ENCODE data around the gene NSL1. TPM values are rescaled to one million over a fixed set of nuclear protein-coding genes. Genes with fewer than 3 reads are reported as not detected.
"Not testable (repeated sequence)": the region's sequence is repeated elsewhere in the genome, so short reads cannot be mapped to it uniquely, and the experiment has no call there.

Gene NSL1, protein sequence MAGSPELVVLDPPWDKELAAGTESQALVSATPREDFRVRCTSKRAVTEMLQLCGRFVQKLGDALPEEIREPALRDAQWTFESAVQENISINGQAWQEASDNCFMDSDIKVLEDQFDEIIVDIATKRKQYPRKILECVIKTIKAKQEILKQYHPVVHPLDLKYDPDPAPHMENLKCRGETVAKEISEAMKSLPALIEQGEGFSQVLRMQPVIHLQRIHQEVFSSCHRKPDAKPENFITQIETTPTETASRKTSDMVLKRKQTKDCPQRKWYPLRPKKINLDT
- total RNA-seq (10 to 100 TPM; 39.5 to 42.0 TPM), polyA plus RNA-seq (53.2 TPM)

DNA sequence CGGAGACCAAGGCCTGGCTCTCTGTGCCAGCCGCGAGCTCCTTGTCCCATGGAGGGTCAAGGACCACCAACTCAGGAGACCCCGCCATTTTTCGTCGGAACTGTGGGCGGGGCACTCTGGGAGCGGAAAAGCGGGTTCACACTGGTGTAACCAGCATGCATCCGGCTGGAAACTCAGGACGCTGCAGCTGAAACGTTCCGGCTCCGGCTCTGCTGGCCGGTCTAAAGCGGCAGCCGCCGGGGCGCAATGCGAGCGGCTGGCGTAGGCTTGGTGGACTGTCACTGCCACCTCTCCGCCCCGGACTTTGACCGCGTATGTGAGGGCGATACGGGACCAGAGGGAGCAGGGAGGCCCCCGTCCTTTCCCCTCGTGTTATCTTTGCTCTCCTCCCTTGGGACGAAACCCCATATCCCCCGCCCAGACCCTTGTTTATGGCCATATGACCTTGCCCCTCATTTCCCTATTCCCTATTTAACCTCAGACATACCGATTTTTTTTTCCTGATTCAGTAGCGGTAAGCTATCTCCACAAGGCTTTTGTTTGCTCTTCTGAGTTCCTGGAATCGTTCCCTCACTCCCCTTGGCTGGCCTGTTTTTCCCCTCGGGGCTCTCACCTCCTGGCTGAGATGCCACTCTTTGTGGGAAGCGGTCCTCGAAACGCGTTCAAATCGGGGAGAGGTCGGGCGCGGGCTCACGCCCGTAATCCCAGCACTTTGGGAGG, at the start of gene NSL1, which contains the start of gene TATDN3:
TSS of gene NSL1 (minus strand) at position 102 of the 720 bp plus-strand sequence. CDS start at position 88, 14 bp downstream.
TSS of gene TATDN3 (plus strand) at position 219 of the 720 bp plus-strand sequence. CDS start at position 247, 28 bp downstream.
- no peaks in the 10 kb centered on the region for H3K27me3 ChIP-seq (ENCODE audit: insufficient read depth, low read length, poor library complexity, severe bottlenecking)
- peak; percentile 88 to 93 (median 90) for DNase-seq
- H3K9me3 ChIP-seq (ENCODE audit: low read length): no peaks in the 10 kb centered on the region
- H3K4me1 ChIP-seq (ENCODE audit: insufficient read depth, low read length): peaks cover 29% of the 10 kb centered on the region
- Mint-ChIP-seq H3K4me3 (peak within 1 kb of the TSS; percentile 91 to 99 (median 97)), H3K9me3 (peaks cover 0 to 3% (median 0%) of the 10 kb centered on the region in 5 donors), H3K36me3 (peaks cover 0 to 27% (median 4%) of the 10 kb centered on the region in 3 donors), H3K27me3 (no peaks in the 10 kb centered on the region), H3K4me1 (peaks cover 36 to 64% (median 62%) of the 10 kb centered on the region in 3 donors), H3K27ac (peak within 1 kb of the TSS; percentile 90 to 100 (median 94))
- H3K4me3 ChIP-seq (ENCODE audit: low read length): peak within 1 kb of the TSS; percentile 99
- POLR2A ChIA-PET: interaction anchor here (0.6 to 1.3 kb wide), 3 partner anchors 11 to 90 kb away, joined by 3 to 5 read pairs (median 3); no protein-coding TSS in a partner anchor
- CTCF ChIA-PET: interaction anchor here (0.7 to 2.2 kb wide), 3 partner anchors 9 to 127 kb away, joined by 3 to 8 read pairs (median 6); no protein-coding TSS in a partner anchor
- peak within 1 kb of the TSS; percentile 95 for H3K27ac ChIP-seq (ENCODE audit: low read depth, low read length)
- no peaks in the 10 kb centered on the region for H3K36me3 ChIP-seq (ENCODE audit: insufficient read depth, low read length)

DNA sequence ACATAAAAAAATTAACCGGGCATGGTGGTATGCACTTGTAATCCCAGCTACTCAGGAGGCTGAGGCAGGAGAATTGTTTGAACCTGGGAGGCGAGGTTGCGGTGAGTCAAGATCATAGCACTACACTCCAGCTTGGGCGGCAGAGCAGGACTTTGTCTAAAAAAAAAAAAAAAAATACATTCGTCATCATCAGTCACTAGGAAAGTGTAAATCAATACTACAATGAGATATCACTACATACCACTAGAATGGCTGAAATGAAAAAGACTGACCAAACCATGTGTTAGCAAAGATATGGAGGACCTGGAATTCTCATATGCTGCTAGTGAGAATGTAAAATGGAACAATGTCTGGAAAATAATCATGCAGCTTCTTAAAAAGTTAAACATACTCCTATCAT, 46.6 kb upstream of the NSL1 start:
- Mint-ChIP-seq H3K4me1 (peaks cover 8 to 11% (median 8%) of the 10 kb centered on the region in 3 donors), H3K9me3 (no peaks in the 10 kb centered on the region), H3K27me3 (peaks cover 0 to 2% of the 10 kb centered on the region in 2 donors), H3K27ac (no peak overlapping the region), H3K36me3 (no peaks in the 10 kb centered on the region), H3K4me3 (no peak overlapping the region)
- no peaks in the 10 kb centered on the region for H3K36me3 ChIP-seq (ENCODE audit: insufficient read depth, low read length)
- H3K9me3 ChIP-seq (ENCODE audit: low read length): no peaks in the 10 kb centered on the region
- H3K4me3 ChIP-seq (ENCODE audit: low read length): no peak overlapping the region
- ChIA-PET POLR2A (no interaction called here), CTCF (no interaction called here)
- no peak for DNase-seq
- H3K27me3 ChIP-seq (ENCODE audit: insufficient read depth, low read length, poor library complexity, severe bottlenecking): no peaks in the 10 kb centered on the region
- no peak overlapping the region for H3K27ac ChIP-seq (ENCODE audit: low read depth, low read length)
- H3K4me1 ChIP-seq (ENCODE audit: insufficient read depth, low read length): no peaks in the 10 kb centered on the region

DNA sequence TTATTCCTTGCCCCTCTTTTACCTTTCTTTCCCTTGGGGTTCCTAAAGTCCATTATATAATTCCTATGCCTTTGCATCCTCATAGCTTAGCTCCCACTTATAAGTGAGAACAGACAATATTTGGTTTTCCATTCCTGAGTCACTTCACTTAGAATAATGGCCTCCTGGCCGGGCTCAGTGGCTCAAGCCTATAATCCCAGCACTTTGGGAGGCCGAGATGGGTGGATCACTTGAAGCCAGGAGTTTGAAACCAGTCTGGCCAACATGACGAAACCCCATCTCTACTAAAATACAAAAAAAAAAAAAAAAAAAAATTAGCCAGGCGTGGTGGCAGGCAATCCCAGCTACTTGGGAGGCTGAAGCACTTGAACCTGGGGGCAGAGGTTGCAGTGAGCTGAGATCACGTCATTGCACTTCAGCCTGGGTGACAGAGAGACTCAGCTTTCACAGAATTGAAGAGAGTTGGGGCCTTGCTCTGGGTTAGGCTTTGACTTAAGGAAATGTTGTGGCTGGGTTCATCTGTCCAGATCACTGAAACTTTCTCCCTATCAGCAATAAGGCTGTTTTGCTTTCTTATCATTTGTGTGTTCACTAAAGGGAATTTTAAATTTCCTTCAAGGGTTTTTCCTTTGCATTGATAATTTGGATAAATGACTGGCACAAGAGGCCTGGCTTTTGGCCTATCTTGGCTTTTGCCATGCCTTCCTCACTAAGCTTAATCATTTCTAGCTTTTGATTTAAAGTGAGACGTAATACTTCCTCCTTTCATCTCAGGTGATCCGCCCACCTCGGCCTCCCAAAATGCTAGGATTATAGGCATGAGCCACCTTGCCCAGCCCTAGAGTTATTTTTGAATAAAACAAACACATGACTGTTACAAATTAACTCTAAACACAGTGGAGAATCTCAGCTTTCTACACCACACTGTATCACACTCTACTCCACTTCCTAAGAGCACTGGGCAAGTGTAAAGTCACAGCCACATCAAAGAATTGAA, 41.9 kb upstream of the NSL1 start:
- H3K9me3 ChIP-seq (ENCODE audit: low read length); H3K36me3 ChIP-seq (ENCODE audit: insufficient read depth, low read length); H3K9me3 Mint-ChIP-seq; H3K27ac ChIP-seq (ENCODE audit: low read depth, low read length); H3K4me3 ChIP-seq (ENCODE audit: low read length); H3K27me3 ChIP-seq (ENCODE audit: insufficient read depth, low read length, poor library complexity, severe bottlenecking); H3K36me3 Mint-ChIP-seq; H3K4me1 ChIP-seq (ENCODE audit: insufficient read depth, low read length); CTCF ChIA-PET; POLR2A ChIA-PET; H3K27me3 Mint-ChIP-seq: not testable (repeated sequence)
- Mint-ChIP-seq H3K27ac (peak overlapping the region in 2 of 8 donors; percentile 20 to 81), H3K4me1 (peaks cover 8 to 11% (median 8%) of the 10 kb centered on the region in 3 donors), H3K4me3 (peak overlapping the region in 1 of 7 donors; percentile 32)
- peak in 1 of 5 donors; percentile 12 for DNase-seq

DNA sequence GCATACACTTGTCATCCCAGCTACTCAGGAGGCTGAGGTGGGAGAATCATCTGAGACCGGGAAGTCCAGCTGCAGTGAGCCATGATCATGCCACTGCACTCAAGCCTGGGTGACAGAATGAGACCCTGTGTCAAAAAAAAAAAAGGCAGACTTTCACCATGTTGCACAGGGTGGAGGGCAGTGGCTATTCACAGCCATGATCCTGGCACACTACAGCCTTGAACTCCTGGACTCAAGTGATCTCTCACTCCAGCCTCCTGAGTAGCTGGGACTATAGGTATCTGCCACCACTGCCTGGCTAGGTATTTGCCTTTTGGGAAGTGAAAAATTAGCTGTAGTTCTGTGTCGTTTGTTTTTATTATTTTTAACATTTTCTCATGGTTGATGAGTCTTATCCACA, 36.8 kb upstream of the NSL1 start:
- H3K4me1 Mint-ChIP-seq: peaks cover 0 to under 1% (median 0%) of the 10 kb centered on the region in 3 donors
- CTCF ChIA-PET: no interaction called here

DNA sequence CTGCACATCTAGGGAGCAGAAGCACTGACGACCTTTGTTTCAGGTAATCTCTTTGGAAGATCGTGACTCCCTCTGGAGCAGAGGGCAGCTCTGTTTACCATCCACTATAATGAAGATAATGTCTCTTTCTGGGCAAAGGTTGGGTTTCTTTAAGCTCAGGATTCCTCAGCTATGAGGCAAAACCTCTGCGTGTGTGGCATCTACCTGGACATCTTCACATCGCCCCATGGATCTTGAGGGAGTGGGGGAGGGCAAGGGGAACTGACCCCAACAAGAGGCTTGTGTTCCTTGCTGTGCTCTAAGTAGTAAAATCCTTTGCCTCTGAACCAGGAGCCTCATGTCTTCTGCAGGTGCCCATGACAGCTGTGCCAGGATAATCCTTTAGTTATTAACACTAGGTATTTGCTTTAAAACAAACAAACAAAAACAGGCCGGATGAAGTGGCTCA, 36.3 kb upstream of the NSL1 start:
- H3K36me3 Mint-ChIP-seq: peaks cover 0 to 15% (median 3%) of the 10 kb centered on the region in 3 donors
- peaks cover 0 to 3% of the 10 kb centered on the region in 2 donors for H3K27me3 Mint-ChIP-seq

More for the DNA sequence above, 36.8 kb upstream of the NSL1 start:
- Histone ChIP-seq H3K27ac (ENCODE audit: low read depth, low read length) (no peak overlapping the region), H3K36me3 (ENCODE audit: insufficient read depth, low read length) (no peaks in the 10 kb centered on the region), H3K4me1 (ENCODE audit: insufficient read depth, low read length) (no peaks in the 10 kb centered on the region), H3K9me3 (ENCODE audit: low read length) (peaks cover 14% of the 10 kb centered on the region), H3K4me3 (ENCODE audit: low read length) (no peak overlapping the region), H3K27me3 (ENCODE audit: insufficient read depth, low read length, poor library complexity, severe bottlenecking) (no peaks in the 10 kb centered on the region)
- no peak overlapping the region for H3K27ac Mint-ChIP-seq
- peaks cover 0 to 15% (median 3%) of the 10 kb centered on the region in 3 donors for H3K36me3 Mint-ChIP-seq
- H3K9me3 Mint-ChIP-seq: peaks cover 13 to 26% (median 24%) of the 10 kb centered on the region in 5 donors
- no peak overlapping the region for H3K4me3 Mint-ChIP-seq
- no peak for DNase-seq
- peaks cover 0 to 3% of the 10 kb centered on the region in 2 donors for H3K27me3 Mint-ChIP-seq
- POLR2A ChIA-PET: no interaction called here

DNA sequence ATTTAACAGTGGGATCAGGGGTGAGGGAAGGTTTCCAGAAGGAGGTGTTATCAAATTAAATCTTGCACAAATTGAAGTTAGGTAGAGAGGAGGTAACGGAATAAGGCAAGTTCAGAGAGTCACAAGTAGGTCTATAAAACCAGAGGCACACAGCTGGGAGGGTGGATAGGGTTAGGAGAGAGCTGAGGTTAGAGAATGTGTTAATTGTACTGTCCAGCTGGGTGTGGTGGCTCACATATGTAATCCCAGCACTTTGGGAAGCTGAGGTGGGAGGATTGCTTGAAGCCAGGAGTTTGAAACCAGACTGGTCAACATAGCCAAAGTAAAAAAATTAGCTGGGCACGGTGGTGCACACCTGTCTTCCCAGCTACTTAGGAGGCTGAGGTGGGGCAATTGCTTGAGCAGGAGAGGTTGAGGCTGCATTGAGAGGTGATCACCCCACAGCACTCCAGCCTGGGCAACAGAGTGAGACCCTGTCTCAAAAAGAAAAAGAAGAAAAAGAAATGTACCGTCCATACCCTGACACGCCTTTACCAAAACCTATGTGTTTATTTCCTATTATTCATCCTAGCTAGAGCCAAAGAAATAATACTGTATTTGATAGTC, 35.7 kb upstream of the NSL1 start:
- Mint-ChIP-seq H3K27me3 (peaks cover 0 to 3% of the 10 kb centered on the region in 2 donors), H3K9me3 (peaks cover 13 to 26% (median 24%) of the 10 kb centered on the region in 5 donors), H3K4me1 (no peaks in the 10 kb centered on the region), H3K27ac (peak overlapping the region in 1 of 8 donors; percentile 5), H3K36me3 (peaks cover 0 to 17% (median 3%) of the 10 kb centered on the region in 3 donors), H3K4me3 (no peak overlapping the region)
- CTCF ChIA-PET: interaction anchor here (1.4 kb wide), 1 partner anchor 14 kb away, joined by 4 read pairs; no protein-coding TSS in a partner anchor
- POLR2A ChIA-PET: no interaction called here
- H3K4me3 ChIP-seq (ENCODE audit: low read length): no peak overlapping the region
- H3K36me3 ChIP-seq (ENCODE audit: insufficient read depth, low read length): no peaks in the 10 kb centered on the region
- no peaks in the 10 kb centered on the region for H3K4me1 ChIP-seq (ENCODE audit: insufficient read depth, low read length)
- no peaks in the 10 kb centered on the region for H3K27me3 ChIP-seq (ENCODE audit: insufficient read depth, low read length, poor library complexity, severe bottlenecking)
- H3K9me3 ChIP-seq (ENCODE audit: low read length): peaks cover 14% of the 10 kb centered on the region
- H3K27ac ChIP-seq (ENCODE audit: low read depth, low read length): no peak overlapping the region
- no peak for DNase-seq

More for the DNA sequence above, 36.3 kb upstream of the NSL1 start:
- Mint-ChIP-seq H3K27ac (no peak overlapping the region), H3K4me3 (no peak overlapping the region), H3K4me1 (no peaks in the 10 kb centered on the region), H3K9me3 (peaks cover 13 to 26% (median 24%) of the 10 kb centered on the region in 5 donors)
- no peak for DNase-seq
- Histone ChIP-seq H3K4me1 (ENCODE audit: insufficient read depth, low read length) (no peaks in the 10 kb centered on the region), H3K27ac (ENCODE audit: low read depth, low read length) (no peak overlapping the region), H3K9me3 (ENCODE audit: low read length) (peaks cover 14% of the 10 kb centered on the region), H3K27me3 (ENCODE audit: insufficient read depth, low read length, poor library complexity, severe bottlenecking) (no peaks in the 10 kb centered on the region), H3K36me3 (ENCODE audit: insufficient read depth, low read length) (no peaks in the 10 kb centered on the region), H3K4me3 (ENCODE audit: low read length) (no peak overlapping the region)
- ChIA-PET CTCF (interaction anchor here (1.4 kb wide), 1 partner anchor 13 kb away, joined by 4 read pairs; no protein-coding TSS in a partner anchor), POLR2A (no interaction called here)

DNA sequence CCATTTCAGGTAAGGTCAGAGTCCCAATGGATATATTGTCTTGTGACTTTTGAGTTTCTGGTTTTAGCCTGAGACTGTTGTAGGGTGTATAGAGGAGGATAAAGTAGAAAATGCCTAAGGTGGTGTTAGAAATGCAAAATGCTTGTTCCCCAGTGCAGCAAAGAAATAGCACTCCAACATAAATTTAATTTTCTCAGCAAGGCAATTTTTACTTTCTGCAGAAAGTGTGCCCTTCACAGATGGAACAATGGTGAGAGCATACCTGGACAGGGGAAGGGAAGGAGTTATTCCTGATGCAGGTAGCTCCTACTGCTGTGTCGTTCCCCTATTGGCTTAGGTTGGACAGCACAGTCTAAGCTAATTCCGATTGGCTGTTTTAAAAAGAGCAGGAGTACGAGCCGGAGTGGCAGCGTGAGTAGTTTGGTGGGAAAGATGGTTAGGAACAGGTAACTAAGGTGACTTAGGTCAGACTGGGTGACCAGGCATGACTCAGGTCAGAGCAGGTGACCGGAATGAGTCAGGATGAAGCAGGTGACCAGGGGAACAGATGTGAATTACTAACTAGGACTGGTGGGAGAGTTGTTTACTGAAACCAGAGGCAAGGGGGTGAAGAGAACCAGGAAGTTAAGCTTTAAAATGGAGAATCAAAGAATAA, 34.3 kb upstream of the NSL1 start:
- H3K9me3 ChIP-seq (ENCODE audit: low read length): peaks cover 14% of the 10 kb centered on the region
- no peaks in the 10 kb centered on the region for H3K36me3 ChIP-seq (ENCODE audit: insufficient read depth, low read length)
- Mint-ChIP-seq H3K27me3 (peaks cover 0 to 3% of the 10 kb centered on the region in 2 donors), H3K4me1 (no peaks in the 10 kb centered on the region), H3K36me3 (peaks cover 0 to 20% (median 3%) of the 10 kb centered on the region in 3 donors), H3K9me3 (peaks cover 13 to 26% (median 24%) of the 10 kb centered on the region in 5 donors), H3K4me3 (no peak overlapping the region), H3K27ac (no peak overlapping the region)
- no peaks in the 10 kb centered on the region for H3K27me3 ChIP-seq (ENCODE audit: insufficient read depth, low read length, poor library complexity, severe bottlenecking)
- no peak overlapping the region for H3K27ac ChIP-seq (ENCODE audit: low read depth, low read length)
- no peaks in the 10 kb centered on the region for H3K4me1 ChIP-seq (ENCODE audit: insufficient read depth, low read length)
- DNase-seq: no peak
- POLR2A ChIA-PET: no interaction called here
- no peak overlapping the region for H3K4me3 ChIP-seq (ENCODE audit: low read length)
- CTCF ChIA-PET: no interaction called here

Measured in CD8-positive, alpha-beta memory T cell (primary cell).